Trophoblast cell (in vitro differentiated cells and primary cell): ENCODE data around the gene SPOCK1.

Experiments used
- DNase-seq, 2 donors: peaks; one replicate each; pipeline ENCODE4 v3.0.0-alpha.2; 2016
- H2AFZ ChIP-seq: 2 replicates; pipeline ENCODE4 v1.6.1; 2013; ENCODE audit warnings: low read length, moderate library complexity, mild to moderate bottlenecking; ENCODE audit not compliant: insufficient read depth, poor library complexity
- H2AK5ac ChIP-seq: 2 replicates; pipeline ENCODE4 v1.6.1; 2013; ENCODE audit warnings: mild to moderate bottlenecking, low read length
- H2BK120ac ChIP-seq: 2 replicates; pipeline ENCODE4 v1.6.1; 2013; ENCODE audit warnings: low read length, mild to moderate bottlenecking, moderate library complexity; ENCODE audit not compliant: insufficient read depth, poor library complexity
- H2BK12ac ChIP-seq: 2 replicates; pipeline ENCODE4 v1.6.1; 2013; ENCODE audit warnings: mild to moderate bottlenecking, low read length, moderate library complexity
- H2BK5ac ChIP-seq: 2 replicates; pipeline ENCODE4 v1.6.1; 2013; ENCODE audit warnings: low read length, low read depth, moderate library complexity, mild to moderate bottlenecking; ENCODE audit not compliant: poor library complexity
- H3K14ac ChIP-seq: 2 replicates; pipeline ENCODE4 v1.6.1; 2013; ENCODE audit warnings: mild to moderate bottlenecking, low read length
- H3K18ac ChIP-seq: 2 replicates; pipeline ENCODE4 v1.6.1; 2013; ENCODE audit warnings: mild to moderate bottlenecking, low read length
- H3K23ac ChIP-seq: 2 replicates; pipeline ENCODE4 v1.6.1; 2013; ENCODE audit warnings: low read length
- H3K27ac ChIP-seq: 2 replicates; pipeline ENCODE4 v1.5.1; 2013; ENCODE audit warnings: low read depth, mild to moderate bottlenecking, inconsistent platforms, low read length, moderate library complexity
- H3K27me3 ChIP-seq: 2 replicates; pipeline ENCODE4 v1.6.1; 2013; ENCODE audit warnings: inconsistent platforms, mild to moderate bottlenecking, low read length, moderate library complexity; ENCODE audit not compliant: insufficient read depth
- H3K36me3 ChIP-seq, 2 experiments: 1 replicate in 1 of 2; 2 replicates in 1 of 2; pipeline ENCODE4 v1.6.1; 2013; ENCODE audit warnings: low read length in 2 of 2, mild to moderate bottlenecking in 2 of 2, moderate library complexity in 1 of 2; ENCODE audit not compliant: insufficient read depth in 2 of 2, control insufficient read depth in 1 of 2
- H3K4ac ChIP-seq: 2 replicates; pipeline ENCODE4 v1.6.1; 2013; ENCODE audit warnings: low read depth, mild to moderate bottlenecking, low read length, moderate library complexity
- H3K4me1 ChIP-seq, 2 experiments: 1 replicate in 1 of 2; 2 replicates in 1 of 2; pipeline ENCODE4 v1.6.1; 2013; ENCODE audit warnings: low read length in 2 of 2, mild to moderate bottlenecking in 2 of 2, moderate library complexity in 1 of 2; ENCODE audit not compliant: insufficient read depth in 2 of 2, control insufficient read depth in 1 of 2
- H3K4me2 ChIP-seq: 2 replicates; pipeline ENCODE4 v1.6.1; 2013; ENCODE audit warnings: inconsistent platforms, mild to moderate bottlenecking, low read length, moderate library complexity
- H3K4me3 ChIP-seq: 2 replicates; pipeline ENCODE4 v1.5.1; 2013; ENCODE audit warnings: mild to moderate bottlenecking, low read depth, low read length, inconsistent platforms
- H3K79me1 ChIP-seq: one replicate; pipeline ENCODE4 v1.6.1; 2013; ENCODE audit warnings: low read length
- H3K79me2 ChIP-seq: 2 replicates; pipeline ENCODE4 v1.6.1; 2013; ENCODE audit warnings: low read length, mild to moderate bottlenecking; ENCODE audit not compliant: control insufficient read depth, insufficient read depth, poor library complexity
- H3K9ac ChIP-seq: 2 replicates; pipeline ENCODE4 v1.6.1; 2013; ENCODE audit warnings: mild to moderate bottlenecking, low read length
- H3K9me3 ChIP-seq: 2 replicates; pipeline ENCODE4 v1.6.1; 2013; ENCODE audit warnings: low read depth, mild to moderate bottlenecking, control low read depth, inconsistent platforms, low read length; ENCODE audit not compliant: insufficient read depth
- H4K12ac ChIP-seq: 2 replicates; pipeline ENCODE4 v1.6.1; 2013; ENCODE audit warnings: low read depth, mild to moderate bottlenecking, low read length, moderate library complexity
- H4K8ac ChIP-seq: 2 replicates; pipeline ENCODE4 v1.6.1; 2013; ENCODE audit warnings: low read depth, mild to moderate bottlenecking, low read length, moderate library complexity
- H4K91ac ChIP-seq: one replicate; pipeline ENCODE4 v1.6.1; 2013; ENCODE audit warnings: low read depth, mild to moderate bottlenecking, low read length, moderate library complexity
- WGBS: extraction: QIAGEN DNeasy Blood & Tissue Kit; methylation state at CpG from one replicate; pipeline ENCODE4 v1.1.7; 2013; ENCODE audit warnings: missing lambda C conversion rate; ENCODE audit not compliant: insufficient read length, insufficient coverage; ENCODE audit errors: extremely low coverage; 5-methylcytosine and 5-hydroxymethylcytosine counted together

SPOCK1 gene

GRCh38 chr5:137290373-137290772, 208.8 kb downstream of the SPOCK1 start:
- H3K4me3 ChIP-seq: no peak overlapping the region
- H4K91ac ChIP-seq: no peak overlapping the region
- no peak overlapping the region for H3K4ac ChIP-seq
- no peaks in the 10 kb centered on the region for H3K36me3 ChIP-seq
- H3K4me1 ChIP-seq: no peaks in the 10 kb centered on the region
- no peak overlapping the region for H2BK5ac ChIP-seq
- H3K4me2 ChIP-seq: no peak overlapping the region
- H3K9ac ChIP-seq: no peak overlapping the region
- H4K12ac ChIP-seq: no peak overlapping the region
- no peak overlapping the region for H3K27ac ChIP-seq
- H2AFZ ChIP-seq: no peak overlapping the region
- no peak overlapping the region for H3K23ac ChIP-seq
- no peak overlapping the region for H3K14ac ChIP-seq
- H3K79me1 ChIP-seq: no peaks in the 10 kb centered on the region
- no peak for DNase-seq
- no peak overlapping the region for H2AK5ac ChIP-seq
- no peaks in the 10 kb centered on the region for H3K27me3 ChIP-seq
- no peak overlapping the region for H2BK12ac ChIP-seq
- no peak overlapping the region for H2BK120ac ChIP-seq
- no peaks in the 10 kb centered on the region for H3K79me2 ChIP-seq
- WGBS: no CpG with 5 or more reads among the region's 3 CpGs
- H3K18ac ChIP-seq: no peak overlapping the region
- H4K8ac ChIP-seq: no peak overlapping the region
- no peaks in the 10 kb centered on the region for H3K9me3 ChIP-seq

- Histone ChIP-seq H3K27ac (no peak overlapping the region), H2AK5ac (no peak overlapping the region), H4K8ac (no peak overlapping the region), H3K9ac (no peak overlapping the region), H3K27me3 (no peaks in the 10 kb centered on the region), H4K12ac (no peak overlapping the region), H3K9me3 (no peaks in the 10 kb centered on the region), H3K4me2 (no peak overlapping the region), H3K14ac (no peak overlapping the region), H3K23ac (no peak overlapping the region), H3K18ac (no peak overlapping the region), H2BK120ac (no peak overlapping the region), H3K79me2 (no peaks in the 10 kb centered on the region), H3K36me3 (no peaks in the 10 kb centered on the region), H2BK12ac (no peak overlapping the region), H4K91ac (no peak overlapping the region), H3K4ac (no peak overlapping the region), H3K4me1 (no peaks in the 10 kb centered on the region), H3K79me1 (no peaks in the 10 kb centered on the region), H2BK5ac (no peak overlapping the region), H2AFZ (no peak overlapping the region), H3K4me3 (no peak overlapping the region)
- DNase-seq: no peak
- WGBS: no CpG with 5 or more reads among the region's 1 CpG
Observed at GRCh38 chr5:137289856-137290255, 209.3 kb downstream of the SPOCK1 start.

- no peak overlapping the region for H2BK5ac ChIP-seq
- no peak overlapping the region for H2BK12ac ChIP-seq
- no peak overlapping the region for H3K27ac ChIP-seq
- H3K27me3 ChIP-seq: no peaks in the 10 kb centered on the region
- no peak overlapping the region for H4K12ac ChIP-seq
- H2BK120ac ChIP-seq: no peak overlapping the region
- H2AFZ ChIP-seq: no peak overlapping the region
- H3K23ac ChIP-seq: no peak overlapping the region
- H3K36me3 ChIP-seq: no peaks in the 10 kb centered on the region
- H3K14ac ChIP-seq: no peak overlapping the region
- no peak overlapping the region for H3K4ac ChIP-seq
- H4K91ac ChIP-seq: no peak overlapping the region
- no peaks in the 10 kb centered on the region for H3K9me3 ChIP-seq
- H2AK5ac ChIP-seq: no peak overlapping the region
- no peak overlapping the region for H3K18ac ChIP-seq
- no peak overlapping the region for H4K8ac ChIP-seq
- no peak overlapping the region for H3K4me2 ChIP-seq
- no peaks in the 10 kb centered on the region for H3K79me2 ChIP-seq
- no peak overlapping the region for H3K4me3 ChIP-seq
- DNase-seq: no peak
- no peak overlapping the region for H3K9ac ChIP-seq
- H3K4me1 ChIP-seq: no peaks in the 10 kb centered on the region
- no peaks in the 10 kb centered on the region for H3K79me1 ChIP-seq
- no CpG with 5 or more reads among the region's 2 CpGs for WGBS
Observed at GRCh38 chr5:137287569-137287968, 211.6 kb downstream of the SPOCK1 start.

GRCh38 chr5:137286025-137286610, 213.0 kb downstream of the SPOCK1 start:
- Histone ChIP-seq H2BK120ac (no peak overlapping the region), H3K4me1 (no peaks in the 10 kb centered on the region), H3K9ac (no peak overlapping the region), H2AK5ac (no peak overlapping the region), H3K4me3 (no peak overlapping the region), H3K14ac (no peak overlapping the region), H3K36me3 (no peaks in the 10 kb centered on the region), H3K23ac (no peak overlapping the region), H4K12ac (no peak overlapping the region), H2BK12ac (no peak overlapping the region), H3K79me1 (no peaks in the 10 kb centered on the region), H2AFZ (no peak overlapping the region), H4K8ac (no peak overlapping the region), H2BK5ac (no peak overlapping the region), H3K27ac (no peak overlapping the region), H3K9me3 (no peaks in the 10 kb centered on the region), H3K27me3 (no peaks in the 10 kb centered on the region), H3K18ac (no peak overlapping the region), H3K4me2 (no peak overlapping the region), H3K79me2 (no peaks in the 10 kb centered on the region), H4K91ac (no peak overlapping the region), H3K4ac (no peak overlapping the region)
- no CpG with 5 or more reads among the region's 4 CpGs for WGBS
- no peak for DNase-seq
